Activated CD4-positive, alpha-beta T cell treated with anti-CD3 and anti-CD28 coated beads for 1 hour (primary cell): ENCODE measurements around the gene RFX1.
"Not testable (repeated sequence)": the region's sequence is repeated elsewhere in the genome, so short reads cannot be mapped to it uniquely, and the experiment has no call there.

ENCODE experiments used
- DNase-seq: peaks from one replicate; pipeline ENCODE4 v3.0.0-alpha.2; 2020

The RFX1 gene

DNA sequence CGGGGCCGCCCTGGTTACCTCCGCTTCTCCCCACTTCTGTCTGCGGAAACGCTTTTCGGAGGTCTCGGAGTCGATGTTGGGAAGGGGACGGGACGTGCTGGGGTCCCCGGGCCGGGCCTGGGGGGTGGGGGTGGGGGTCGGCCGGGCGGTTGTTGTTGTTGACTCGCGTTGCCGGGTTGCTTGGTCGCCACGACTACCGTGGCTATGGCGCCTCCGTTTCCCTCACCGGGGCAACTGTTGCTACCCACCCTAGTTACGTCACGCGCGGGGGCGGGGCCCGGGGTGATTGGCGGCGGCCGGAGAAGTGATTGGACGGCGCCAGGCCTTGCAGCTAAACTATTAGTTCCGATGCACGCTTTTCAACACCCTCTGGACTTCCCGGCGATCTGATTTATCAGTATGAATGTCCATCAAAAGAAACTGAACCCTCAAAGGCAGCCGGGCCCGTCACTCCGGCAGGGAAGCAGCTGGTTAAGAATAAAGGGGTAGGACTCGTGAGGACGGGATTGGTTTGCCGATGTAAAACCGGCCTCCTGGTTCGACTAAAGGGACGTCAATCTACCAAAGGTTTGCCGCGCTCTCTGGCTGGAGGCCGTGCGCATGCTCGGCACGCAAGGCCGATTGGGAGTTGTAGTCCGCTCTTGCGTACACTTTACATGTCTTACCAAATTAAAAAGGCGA is at the start of gene RFX1:
TSS of gene RFX1 (minus strand) at position 236 of the 681 bp plus-strand sequence. CDS start 12,477 bp downstream, outside the sequence.
- DNase-seq: peak; percentile 100

DNA sequence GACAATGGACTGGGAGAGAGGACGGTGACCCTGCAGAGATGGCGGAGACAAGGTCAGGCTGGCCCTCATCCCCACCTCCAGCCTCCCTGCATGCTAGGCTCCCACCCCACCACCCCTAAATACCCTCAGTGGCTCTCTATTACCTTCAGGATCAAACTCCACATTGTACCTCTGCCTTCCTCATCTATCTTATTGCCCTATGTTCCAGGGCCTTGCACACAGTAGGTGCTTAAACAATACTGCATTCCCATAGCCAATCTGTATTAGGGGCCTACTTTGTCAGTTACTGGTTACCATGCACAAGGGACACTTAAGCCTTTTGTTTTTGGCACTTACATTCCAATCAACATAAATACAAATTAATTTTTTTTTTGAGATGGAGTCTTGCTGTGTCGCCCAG is 49.3 kb upstream of the RFX1 start:
- no peak for DNase-seq

DNA sequence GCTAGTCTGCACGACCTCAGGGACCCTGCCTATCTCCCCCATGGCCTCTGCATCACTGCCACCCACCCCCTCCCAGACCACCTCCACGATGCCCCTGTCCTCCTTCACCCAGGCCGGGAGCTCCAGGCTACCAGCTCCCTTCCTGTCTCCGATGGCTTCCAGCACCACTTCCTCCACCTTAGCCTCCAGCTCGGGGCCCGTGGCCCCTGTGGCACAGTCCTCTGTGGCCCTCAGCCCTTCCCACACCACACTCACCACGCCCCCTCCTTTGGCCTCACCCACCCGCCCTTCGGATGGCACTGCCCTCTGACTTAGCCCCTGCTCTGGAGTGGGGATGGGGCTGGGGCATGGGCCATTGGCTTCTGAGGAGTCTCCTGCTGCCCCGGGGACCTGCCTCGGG is 48.6 kb upstream of the RFX1 start:
- DNase-seq: no peak

DNA sequence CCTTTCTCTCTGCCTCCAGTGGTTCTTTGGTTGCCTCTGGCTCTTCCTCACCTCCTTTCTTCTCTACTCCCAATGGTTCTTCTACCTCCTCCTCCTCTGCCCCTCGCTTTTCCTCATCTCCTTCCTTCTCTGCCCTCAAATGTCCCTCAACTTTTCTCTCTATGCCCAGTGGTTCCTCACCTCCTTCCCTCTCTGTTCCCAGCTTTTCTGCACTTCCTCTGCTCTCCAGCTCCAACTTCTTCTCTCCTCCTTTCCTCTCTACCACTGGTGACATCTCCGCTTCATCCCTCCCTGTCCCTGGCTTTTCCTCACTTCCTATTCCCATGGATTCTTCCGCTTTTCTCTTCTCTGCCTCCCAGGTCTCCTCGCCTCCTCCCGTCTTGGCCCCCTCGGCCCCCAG is 48.0 kb upstream of the RFX1 start:
- no peak for DNase-seq

DNA sequence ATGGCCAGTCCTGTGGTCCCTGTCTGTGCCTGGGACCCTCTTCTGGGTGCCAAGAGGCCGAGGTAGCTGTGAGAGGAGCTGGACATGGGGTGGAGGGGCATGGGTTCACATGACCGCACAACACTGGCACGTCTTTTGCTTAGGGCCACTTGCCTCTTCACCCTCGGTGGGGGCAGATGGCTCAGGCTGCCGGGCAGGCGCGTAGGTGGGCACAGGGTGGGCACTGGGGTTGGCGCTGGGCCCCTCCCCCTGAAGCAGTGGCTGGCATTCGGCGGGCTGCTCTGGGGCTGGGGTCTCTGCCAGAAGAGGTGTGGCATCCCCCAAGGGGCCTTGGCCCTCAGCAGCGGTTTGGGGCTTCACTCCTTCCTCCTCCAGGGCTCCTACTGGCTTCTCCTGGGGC is 47.4 kb upstream of the RFX1 start:
- no peak for DNase-seq

DNA sequence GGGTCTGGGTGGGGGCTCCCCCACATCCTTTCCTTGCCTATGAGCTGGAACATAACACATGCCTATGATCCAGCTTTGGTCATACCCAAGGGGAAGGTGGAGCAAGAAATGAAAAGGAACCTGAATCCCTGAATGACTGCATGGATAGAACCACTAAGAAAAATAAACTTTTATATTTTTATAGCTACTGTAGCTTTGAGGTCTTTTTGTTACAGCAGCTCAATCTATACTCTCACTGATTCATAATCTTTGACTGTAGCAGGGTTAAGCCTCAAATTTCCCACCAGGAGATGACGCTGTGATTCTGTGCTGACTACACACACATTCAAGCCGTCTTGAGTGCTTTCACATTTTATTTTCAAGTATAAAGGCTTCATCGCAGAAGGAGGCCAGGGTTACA is 46.9 kb upstream of the RFX1 start:
- DNase-seq: no peak

DNA sequence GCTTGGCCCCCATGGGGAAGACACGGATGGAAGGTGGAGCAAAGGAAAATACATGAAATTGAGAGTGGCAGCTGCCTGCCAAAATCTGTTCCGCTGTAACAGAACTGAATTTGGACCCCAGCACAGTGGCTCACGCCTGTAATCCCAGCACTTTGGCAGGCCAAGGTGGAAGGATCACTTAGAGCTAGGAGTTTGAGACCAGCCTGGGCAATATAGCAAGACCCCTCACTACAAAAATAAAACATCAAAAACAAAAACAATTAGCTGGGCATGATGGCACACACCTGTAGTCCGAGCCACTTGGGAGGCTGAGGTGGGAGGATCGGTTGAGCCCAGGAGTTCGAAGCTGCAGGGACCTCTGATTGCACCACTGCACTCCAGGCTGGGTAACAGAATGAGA is 46.4 kb upstream of the RFX1 start:
- no peak for DNase-seq

DNA sequence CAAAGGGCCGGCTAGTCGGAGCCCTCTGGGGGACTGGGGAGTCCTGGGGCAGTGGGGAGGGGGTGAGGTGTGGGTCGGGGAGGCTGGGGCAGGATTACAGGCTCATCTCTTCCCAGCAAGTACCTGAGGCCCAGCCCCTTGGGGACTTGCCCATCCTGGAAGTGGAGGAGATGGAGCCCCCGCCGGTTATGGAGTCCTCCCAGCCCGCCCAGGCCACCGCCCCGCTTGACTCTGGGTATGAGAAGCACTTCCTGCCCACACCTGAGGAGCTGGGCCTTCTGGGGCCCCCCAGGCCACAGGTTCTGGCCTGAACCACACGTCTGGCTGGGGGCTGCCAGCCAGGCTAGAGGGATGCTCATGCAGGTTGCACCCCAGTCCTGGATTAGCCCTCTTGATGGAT is 45.9 kb upstream of the RFX1 start:
- no peak for DNase-seq

DNA sequence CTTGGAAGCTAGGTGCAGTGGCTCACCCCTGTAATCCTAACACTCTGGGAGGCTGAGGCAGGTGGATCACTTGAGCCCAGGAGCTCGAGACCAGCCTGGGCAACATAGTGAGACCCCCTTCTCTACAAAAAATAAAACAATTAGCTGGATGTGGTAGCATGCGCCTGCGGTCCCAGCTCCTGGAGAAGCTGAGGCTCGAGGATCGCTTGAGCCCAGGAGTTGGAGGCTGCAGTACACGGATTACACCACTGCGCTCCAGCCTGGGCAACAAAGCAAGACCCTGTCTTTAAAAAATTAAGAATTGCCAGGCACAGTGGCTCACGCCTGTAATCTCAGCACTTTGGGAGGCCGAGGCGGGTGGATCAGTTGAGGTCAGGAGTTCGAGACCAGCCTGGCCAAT is 44.8 kb upstream of the RFX1 start:
- DNase-seq: not testable (repeated sequence)

DNA sequence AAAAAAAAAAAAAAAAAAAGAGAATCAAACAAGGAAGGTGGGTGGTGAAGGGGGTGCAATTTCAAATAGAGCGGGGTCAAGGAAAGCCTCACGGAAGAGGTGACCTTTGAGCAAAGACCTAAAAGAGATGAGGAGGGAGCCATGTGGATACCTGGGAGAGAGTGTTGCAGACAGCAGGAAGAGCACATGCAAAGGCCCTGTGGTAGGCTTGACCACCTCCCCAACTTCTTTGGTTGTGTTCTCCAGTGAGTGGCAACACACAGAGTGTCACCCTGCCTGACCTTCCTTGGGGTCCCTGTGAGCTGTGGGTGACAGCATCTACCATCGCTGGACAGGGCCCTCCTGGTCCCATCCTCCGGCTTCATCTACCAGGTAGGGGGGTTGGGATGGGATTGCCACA is 44.4 kb upstream of the RFX1 start:
- DNase-seq: no peak

DNA sequence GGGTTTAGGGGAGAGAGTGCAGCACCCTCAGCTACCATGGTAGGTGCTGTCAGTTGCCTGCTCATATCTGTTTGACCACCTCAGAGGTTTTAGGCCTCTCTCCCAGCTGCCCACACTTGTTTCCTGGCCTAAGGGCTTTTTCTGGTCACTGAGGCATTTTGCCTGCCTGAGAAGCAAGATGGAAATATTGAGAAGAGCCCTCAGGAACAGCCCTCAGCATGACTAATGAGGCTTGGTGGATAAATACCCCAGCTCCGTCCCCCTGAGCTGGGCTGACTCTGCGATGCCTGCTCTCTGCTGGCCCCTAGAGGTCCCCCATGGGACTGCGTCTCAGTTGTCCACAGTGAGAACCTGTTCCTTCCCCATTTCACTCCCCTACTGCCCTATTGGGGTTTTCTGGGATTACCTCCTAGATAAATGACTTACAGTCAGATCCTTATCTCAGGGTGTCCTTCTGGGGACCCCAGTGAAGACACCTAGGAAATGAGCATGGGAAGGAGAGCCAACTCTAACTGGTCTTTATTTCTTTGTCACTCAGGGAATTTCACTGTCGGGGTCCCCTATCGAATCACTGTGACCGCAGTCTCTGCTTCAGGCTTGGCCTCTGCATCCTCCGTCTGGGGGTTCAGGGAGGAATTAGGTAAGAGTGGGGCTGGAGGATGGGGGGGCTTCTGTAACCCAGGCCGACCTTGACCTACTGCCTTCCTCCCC is 42.5 kb upstream of the RFX1 start:
- peak; percentile 67 for DNase-seq

DNA sequence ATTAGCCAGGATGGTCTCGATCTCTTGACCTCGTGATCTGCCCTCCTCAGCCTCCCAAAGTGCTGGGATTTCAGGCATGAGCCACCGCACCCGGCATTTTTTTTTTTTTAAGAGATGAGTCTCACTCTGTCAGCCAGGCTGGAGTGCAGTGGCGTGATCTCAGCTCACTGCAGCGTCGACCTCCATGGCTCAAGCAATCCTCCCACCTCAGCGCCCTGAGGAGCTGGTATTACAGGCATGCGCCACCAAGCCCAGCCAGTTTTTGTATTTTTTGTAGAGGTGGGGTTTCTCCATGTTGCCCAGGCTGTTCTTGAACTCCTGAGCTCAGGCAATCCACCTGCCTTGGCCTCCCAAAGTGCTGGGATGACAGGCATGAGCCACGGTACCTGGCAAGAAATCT is 41.7 kb upstream of the RFX1 start:
- not testable (repeated sequence) for DNase-seq

DNA sequence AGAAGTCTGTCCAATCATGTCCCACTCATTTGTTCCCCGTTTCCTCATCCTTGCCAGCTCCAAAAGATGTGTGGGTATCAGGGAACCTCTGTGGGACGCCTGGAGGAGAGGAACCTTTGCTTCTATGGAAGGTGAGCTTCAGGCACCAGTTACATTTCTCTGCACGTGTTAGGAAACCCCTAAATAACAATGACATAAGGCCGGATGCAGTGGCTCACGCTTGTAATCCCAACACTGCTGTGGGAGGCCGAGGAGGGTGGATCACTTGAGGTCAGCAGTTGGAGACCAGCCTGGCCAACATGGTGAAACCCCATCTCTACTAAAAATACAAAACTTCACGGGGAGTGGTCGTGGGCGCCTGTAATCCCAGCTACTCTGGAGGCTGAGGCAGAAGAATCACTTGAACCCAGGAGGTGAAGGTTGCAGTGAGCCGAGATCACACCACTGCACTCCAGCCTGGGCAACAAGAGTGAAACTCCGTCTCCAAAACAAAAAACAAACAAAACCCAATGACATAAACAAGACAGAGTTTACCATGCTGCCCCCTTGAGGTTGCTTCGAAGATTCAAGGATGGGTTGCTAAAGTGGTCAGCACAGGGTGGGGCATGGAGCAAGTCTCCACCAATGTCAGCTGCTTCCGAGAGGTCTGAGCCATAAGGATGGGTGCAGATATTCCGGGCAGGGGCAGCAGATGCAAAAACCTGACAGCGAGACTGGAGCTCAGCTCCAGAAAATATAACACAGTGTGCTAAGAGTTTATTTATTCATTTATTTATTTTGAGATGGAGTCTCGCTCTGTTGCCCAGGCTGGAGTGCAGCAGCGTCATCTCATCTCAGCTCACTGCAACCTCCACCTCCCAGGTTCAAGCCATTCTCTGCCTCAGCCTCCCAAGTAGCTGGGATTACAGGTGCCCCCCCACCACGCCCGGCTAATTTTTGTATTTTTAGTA is 36.8 kb upstream of the RFX1 start:
- not testable (repeated sequence) for DNase-seq

DNA sequence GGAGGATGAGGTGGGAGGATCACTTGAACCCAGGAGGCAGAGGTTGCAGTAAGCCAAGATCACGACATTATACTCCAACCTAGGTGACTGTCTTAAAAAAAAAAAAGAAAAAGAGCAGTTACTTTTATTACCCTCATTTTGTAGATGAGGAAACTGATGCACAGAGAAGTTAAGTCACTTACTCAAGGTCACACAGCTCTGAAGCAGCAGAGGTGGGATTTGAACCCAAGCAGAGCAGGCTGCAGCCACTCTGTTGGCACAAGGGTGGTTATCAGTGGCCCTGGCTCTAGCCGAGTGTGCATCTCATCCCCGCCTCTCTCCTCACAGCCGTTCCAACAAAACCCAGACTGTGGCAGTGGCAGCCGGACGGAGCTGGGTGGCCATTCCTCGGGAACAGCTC is 33.1 kb upstream of the RFX1 start:
- no peak for DNase-seq

DNA sequence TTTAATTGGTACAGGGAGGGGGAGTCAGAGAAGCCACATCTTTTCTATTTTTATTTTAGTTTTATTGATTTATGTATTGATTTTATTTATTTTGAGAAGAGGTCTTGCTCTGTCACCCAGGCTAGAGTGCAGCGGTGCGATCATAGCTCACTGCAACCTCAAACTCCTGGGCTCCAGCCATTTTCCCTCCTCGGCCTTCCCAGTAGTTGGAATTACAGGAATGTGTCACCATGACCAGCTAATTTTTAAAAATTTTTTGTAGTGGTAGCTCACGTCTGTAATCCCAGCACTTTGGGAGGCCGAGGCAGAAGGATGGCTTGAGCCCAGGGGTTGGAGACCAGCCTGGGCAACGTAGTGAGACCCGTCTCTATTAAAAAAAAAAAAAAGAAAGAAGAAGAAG is 29.6 kb upstream of the RFX1 start:
- no peak for DNase-seq

DNA sequence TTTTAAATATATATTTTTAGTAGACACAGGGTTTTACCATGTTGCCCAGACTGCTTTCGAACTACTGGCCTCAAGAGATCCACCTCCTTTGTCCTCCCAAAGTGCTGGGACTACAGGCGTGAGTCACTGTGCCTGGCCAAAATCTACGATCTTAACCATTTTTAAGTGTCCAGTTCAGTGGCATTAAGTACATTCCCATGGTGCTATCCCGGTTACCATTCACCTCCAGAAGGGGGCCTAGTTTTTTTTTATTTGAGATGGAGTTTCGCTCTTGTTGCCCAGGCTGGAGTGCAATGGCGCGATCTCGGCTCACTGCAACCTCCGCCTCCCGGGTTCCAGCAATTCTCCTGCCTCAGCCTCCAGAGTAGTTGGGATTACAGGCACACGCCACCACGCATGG is 29.0 kb upstream of the RFX1 start:
- DNase-seq: not testable (repeated sequence)

DNA sequence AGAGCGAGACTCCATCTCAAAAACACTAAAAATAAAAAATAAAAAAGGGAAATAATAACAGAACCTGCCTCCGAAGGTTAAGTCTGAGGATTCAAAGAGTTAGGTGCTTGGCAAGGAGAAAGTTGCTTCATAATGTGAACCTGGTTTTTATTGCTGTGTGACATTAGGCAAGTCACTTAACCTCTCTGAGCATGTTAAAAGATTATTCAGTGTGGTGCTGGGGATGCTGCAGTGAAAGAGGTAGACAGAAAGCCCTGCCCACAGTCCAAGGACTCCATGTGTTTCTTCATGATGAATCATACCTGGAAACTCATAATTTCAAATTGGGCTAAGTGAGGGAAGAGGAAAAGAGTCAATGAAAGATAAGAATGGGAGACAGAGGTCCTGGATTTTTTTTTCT is 27.8 kb upstream of the RFX1 start:
- no peak for DNase-seq

DNA sequence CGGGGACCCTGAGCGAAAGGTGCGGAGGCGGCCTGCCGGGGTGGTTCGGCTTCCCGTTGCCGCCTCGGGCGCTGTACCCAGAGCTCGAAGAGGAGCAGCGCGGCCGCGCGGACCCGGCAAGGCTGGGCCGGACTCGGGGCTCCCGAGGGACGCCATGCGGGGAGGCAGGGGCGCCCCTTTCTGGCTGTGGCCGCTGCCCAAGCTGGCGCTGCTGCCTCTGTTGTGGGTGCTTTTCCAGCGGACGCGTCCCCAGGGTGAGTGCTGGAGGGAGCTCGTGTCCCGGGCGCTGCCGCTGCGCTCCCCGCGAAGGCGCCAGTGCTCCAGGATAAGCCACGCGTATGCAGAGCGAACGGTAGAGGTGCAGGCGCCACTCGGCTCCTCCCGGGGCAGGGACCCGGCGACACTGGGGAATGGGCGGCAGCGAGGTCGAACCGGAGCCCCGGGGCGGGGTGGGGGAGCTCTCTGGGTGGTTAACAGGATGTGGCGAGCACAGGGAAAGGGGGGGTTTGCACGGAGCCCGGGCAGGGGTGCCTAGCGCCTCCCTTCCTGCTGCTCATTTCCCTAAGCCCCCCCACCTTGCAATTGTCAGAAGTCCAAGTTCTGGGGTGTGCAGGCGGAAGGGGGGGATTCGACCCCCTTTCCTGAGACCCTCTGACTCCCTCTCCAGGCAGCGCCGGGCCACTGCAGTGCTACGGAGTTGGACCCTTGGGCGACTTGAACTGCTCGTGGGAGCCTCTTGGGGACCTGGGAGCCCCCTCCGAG is 25.8 kb upstream of the RFX1 start, which contains the start of gene IL27RA:
TSS of gene IL27RA (plus strand) at position 44 of the 762 bp plus-strand sequence. CDS start at position 155, 111 bp downstream.
- peak; percentile 76 for DNase-seq

DNA sequence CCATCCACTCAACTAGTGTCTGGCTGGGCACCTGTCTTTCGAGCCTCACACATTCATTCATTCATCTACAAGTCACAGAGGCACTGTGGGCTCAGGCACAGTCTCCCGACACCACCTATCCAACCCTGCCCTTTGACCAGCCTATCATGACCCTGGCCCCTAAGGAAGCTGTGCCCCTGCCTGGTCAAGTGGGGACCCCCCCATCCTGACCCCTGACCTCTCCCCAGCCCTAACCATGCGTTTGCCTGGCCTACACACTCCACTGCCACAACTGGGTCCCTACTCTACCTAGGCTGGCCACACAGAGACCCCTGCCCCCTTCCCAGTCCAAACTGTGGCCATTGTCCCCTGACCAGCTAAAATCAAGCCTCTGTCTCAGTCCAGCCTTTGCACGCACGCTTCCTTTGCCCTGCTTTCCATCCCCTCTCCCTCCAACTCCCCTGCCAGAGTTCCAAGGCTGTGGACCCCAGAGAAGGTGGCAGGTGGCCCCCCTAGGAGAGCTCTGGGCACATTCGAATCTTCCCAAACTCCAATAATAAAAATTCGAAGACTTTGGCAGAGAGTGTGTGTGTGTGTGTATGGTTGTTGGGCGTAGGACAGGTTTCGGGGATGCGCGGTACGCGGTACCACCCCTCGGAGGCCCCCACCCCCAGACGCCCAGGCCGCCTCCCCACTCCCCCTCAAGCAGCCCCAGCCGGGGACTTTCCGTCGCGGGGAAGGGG is 25.0 kb upstream of the RFX1 start:
- DNase-seq: no peak

DNA sequence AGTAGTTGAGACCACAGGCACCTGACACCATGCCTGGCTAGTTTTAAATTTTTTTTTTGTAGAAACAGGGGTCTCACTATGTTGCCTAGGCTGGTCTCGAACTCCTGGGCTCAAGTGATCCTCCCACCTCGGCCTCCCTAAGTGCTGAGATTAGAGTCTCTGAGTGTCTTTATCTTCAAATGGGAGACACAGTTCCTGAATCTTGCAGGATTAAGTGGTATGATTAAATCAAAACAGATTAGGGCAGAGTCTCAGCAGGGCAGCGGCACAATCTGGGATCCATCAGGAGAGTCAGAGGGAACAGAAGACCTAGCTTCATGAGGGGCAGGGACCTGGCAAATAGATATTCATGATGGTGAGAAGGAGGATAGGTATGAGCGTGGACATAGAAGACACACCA is 22.8 kb upstream of the RFX1 start:
- DNase-seq: no peak

DNA sequence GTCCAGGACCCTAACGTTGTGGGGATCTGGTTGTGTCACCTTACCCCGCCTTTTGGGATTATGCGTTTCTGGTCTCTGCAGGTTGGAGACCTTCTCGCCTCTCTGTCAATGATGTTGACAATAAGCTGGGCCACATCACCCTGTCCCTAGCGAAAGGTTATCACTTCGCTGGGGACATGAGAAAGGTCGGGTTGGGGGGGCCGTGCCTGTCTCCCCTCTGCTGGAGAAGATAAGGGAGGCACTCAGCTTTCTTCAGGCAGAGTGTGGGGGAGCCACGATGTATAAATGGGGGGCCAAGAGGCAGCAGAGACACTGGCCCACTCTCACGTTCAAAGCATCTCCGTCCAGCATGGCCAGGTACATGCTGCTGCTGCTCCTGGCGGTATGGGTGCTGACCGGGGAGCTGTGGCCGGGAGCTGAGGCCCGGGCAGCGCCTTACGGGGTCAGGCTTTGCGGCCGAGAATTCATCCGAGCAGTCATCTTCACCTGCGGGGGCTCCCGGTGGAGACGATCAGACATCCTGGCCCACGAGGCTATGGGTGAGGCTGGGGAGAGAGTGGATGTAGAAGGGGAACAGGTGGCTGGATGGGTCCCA is 21.8 kb upstream of the RFX1 start, which contains the start of gene RLN3:
TSS of gene RLN3 (plus strand) at position 293 of the 595 bp plus-strand sequence. CDS start at position 350, 57 bp downstream.
- no peak for DNase-seq
